Testis (tissue), 3 donors: ENCODE data around the gene RNF113B. TPM values are rescaled to one million over a fixed set of nuclear protein-coding genes. Genes with fewer than 3 reads are reported as not detected.

Source experiments
- DNase-seq: peaks from one replicate; pipeline ENCODE4 v3.0.0-alpha.2; 2019
- H3K27ac ChIP-seq, 2 donors: fragments of 200-600 bp; sonication (generic); one replicate each; pipeline ENCODE4 v1.5.1; 2019
- H3K27me3 ChIP-seq: fragments of 200-600 bp; sonication (generic); one replicate; pipeline ENCODE4 v1.5.1; 2019
- H3K36me3 ChIP-seq: fragments of 200-600 bp; sonication (generic); one replicate; pipeline ENCODE4 v1.5.1; 2017; ENCODE audit warnings: low read depth; ENCODE audit errors: missing control alignments
- H3K4me1 ChIP-seq: fragments of 200-600 bp; sonication (generic); one replicate; pipeline ENCODE4 v1.5.1; 2019
- H3K4me3 ChIP-seq, 2 donors: fragments of 200-600 bp; sonication (generic); one replicate each; pipeline ENCODE4 v1.5.1; 2017 to 2019
- H3K9me3 ChIP-seq: fragments of 200-600 bp; sonication (generic); one replicate; pipeline ENCODE4 v1.5.1; 2017
- CTCF ChIP-seq, 3 experiments: fragments of 450-650 bp in 2 of 3; fragments of 200-600 bp in 1 of 3; sonication (generic) in 1 of 3; IDR thresholded peaks; one replicate each; pipeline ENCODE4 v1.5.1; 2016 to 2019; ENCODE audit warnings: antibody characterized with exemption in 3 of 3, mild to moderate bottlenecking in 2 of 3, moderate library complexity in 1 of 3
- POLR2A ChIP-seq: fragments of 450-650 bp; IDR thresholded peaks from one replicate; pipeline ENCODE4 v1.6.1; 2017; ENCODE audit warnings: antibody characterized with exemption, mild to moderate bottlenecking, moderate library complexity
- WGBS, 2 donors: methylation state at CpG; one replicate each; pipeline ENCODE4 v1.1.5; 2018; 5-methylcytosine and 5-hydroxymethylcytosine counted together
- intact Hi-C: fragments of 100-400 bp; cut with DNase I; formaldehyde crosslinking; loops from one replicate; pipeline ENCODE4 v1.15.1; 2023; ENCODE audit warnings: low total_unique reads
- polyA plus RNA-seq: library from polyadenylated mRNA; stranded (reverse); fragments of 350-450 nt; fragmentation: Illumina TruSeq; extraction: RNeasy Lipid Tissue Mini Kit (QIAGEN cat#74804); gene quantifications from one replicate; pipeline ENCODE4 v1.2.3, GENCODE V29; 2014; ENCODE audit warnings: low read depth, low replicate concordance; ENCODE audit not compliant: insufficient read depth
- total RNA-seq, 2 donors: library from RNA; depleted of rRNA; stranded (reverse); fragments of >200 nt; gene quantifications; one replicate each; pipeline ENCODE4 v1.2.3, GENCODE V29; 2016

The RNF113B gene
- total and polyA plus RNA-seq, 3 donors from 2014 or later = 33.6 to 117 (median 41.5) TPM

- intact Hi-C loops = no loop called here
- Histone ChIP-seq H3K9me3 (no peaks in the 10 kb centered on the region), H3K36me3 (no peaks in the 10 kb centered on the region), H3K27me3 (no peaks in the 10 kb centered on the region), H3K4me3 (no peak overlapping the region), H3K4me1 (peaks cover 23% of the 10 kb centered on the region), H3K27ac (no peak overlapping the region)
- WGBS, 2 donors = 53 to 62% methylated on average over 3 of the region's 3 CpGs
- TF ChIP-seq POLR2A = no peak
- no peak for TF ChIP-seq CTCF (IDR thresholded peaks at IDR 0.05)
- no peak for DNase-seq
Observed at GRCh38 chr13:98169331-98169730, 7.7 kb downstream of the RNF113B start.

- H3K9me3 ChIP-seq = no peaks in the 10 kb centered on the region
- H3K36me3 ChIP-seq = no peaks in the 10 kb centered on the region
- 91 to 98% methylated on average over 5 of the region's 5 CpGs for WGBS, 2 donors
- no peak overlapping the region for H3K4me3 ChIP-seq
- TF ChIP-seq CTCF (IDR thresholded peaks at IDR 0.05) (no peak), POLR2A (no peak)
- no peak overlapping the region for H3K27ac ChIP-seq
- intact Hi-C loops = no loop called here
- no peak for DNase-seq
- no peaks in the 10 kb centered on the region for H3K4me1 ChIP-seq
- H3K27me3 ChIP-seq = no peaks in the 10 kb centered on the region
Observed at GRCh38 chr13:98162935-98163334, 14.1 kb downstream of the RNF113B start.

- Histone ChIP-seq H3K4me1 (no peaks in the 10 kb centered on the region), H3K9me3 (no peaks in the 10 kb centered on the region), H3K4me3 (no peak overlapping the region), H3K27ac (no peak overlapping the region), H3K36me3 (no peaks in the 10 kb centered on the region), H3K27me3 (no peaks in the 10 kb centered on the region)
- no peak for TF ChIP-seq POLR2A
- no peak for TF ChIP-seq CTCF (IDR thresholded peaks at IDR 0.05)
- peak; percentile 51 for DNase-seq
- WGBS, 2 donors = 75 to 77% methylated on average over 5 of the region's 5 CpGs
- intact Hi-C loops = no loop called here
Observed at GRCh38 chr13:98158172-98158899, 18.7 kb downstream of the RNF113B start.

- Histone ChIP-seq H3K4me1 (no peaks in the 10 kb centered on the region), H3K27ac (no peak overlapping the region), H3K27me3 (no peaks in the 10 kb centered on the region), H3K9me3 (no peaks in the 10 kb centered on the region), H3K36me3 (no peaks in the 10 kb centered on the region), H3K4me3 (no peak overlapping the region)
- WGBS, 2 donors = 77 to 79% methylated on average over 1 of the region's 1 CpG
- TF ChIP-seq CTCF (IDR thresholded peaks at IDR 0.05) (no peak), POLR2A (no peak)
- DNase-seq = no peak
- intact Hi-C loops = no loop called here
Observed at GRCh38 chr13:98157609-98158008, 19.5 kb downstream of the RNF113B start.

GRCh38 chr13:98157188-98157587 is 19.9 kb downstream of the RNF113B start:
- no peaks in the 10 kb centered on the region for H3K27me3 ChIP-seq
- no peaks in the 10 kb centered on the region for H3K36me3 ChIP-seq
- H3K4me1 ChIP-seq = no peaks in the 10 kb centered on the region
- TF ChIP-seq CTCF (IDR thresholded peaks at IDR 0.05) = no peak
- TF ChIP-seq POLR2A = no peak
- no peak overlapping the region for H3K27ac ChIP-seq
- H3K4me3 ChIP-seq = no peak overlapping the region
- DNase-seq = no peak
- H3K9me3 ChIP-seq = no peaks in the 10 kb centered on the region
- intact Hi-C loops = no loop called here
- 82 to 87% methylated on average over 7 of the region's 7 CpGs for WGBS, 2 donors
